Measurements from ENCODE around the gene TCAF2. TPM values are rescaled to one million over a fixed set of nuclear protein-coding genes. Genes with fewer than 3 reads are reported as not detected.

Gene TCAF2
- 8.2 and 10.7 TPM in 2 replicates for total RNA-seq

GRCh38 chr7:143620646-143621045 is at the start of gene TCAF2:
Gene TCAF2, plus strand, starts transcription at chr7:143620974.

GRCh38 chr7:143571501-143571900 is 49.3 kb upstream of the TCAF2 start, which contains the start of gene CTAGE15:
Gene CTAGE15, plus strand, starts transcription at chr7:143571801. Its CDS starts 17 bp downstream, at chr7:143571818.

Small RNAs within 50 kb of the gene (small RNA-seq; reads per million reads assigned to genes)
- gene AC073264.2 (not detected), gene RNU6-162P (not detected)

Other genes starting within 250 kb of the TCAF2 start
- gene ZYX, start 239.6 kb upstream of the TCAF2 start, total RNA-seq, result 42.8 and 75.5 TPM in 2 replicates
- 40.8 and 62.4 TPM in 2 replicates for gene EPHA1, start 212.1 kb upstream of the TCAF2 start, total RNA-seq
- not detected in 2 replicates for gene TAS2R60, start 177.5 kb upstream of the TCAF2 start, total RNA-seq
- gene TAS2R41, start 143.1 kb upstream of the TCAF2 start, total RNA-seq, result 0.11 TPM in 1 of 2 replicates, not detected in the other
- gene CTAGE15, start 49.2 kb upstream of the TCAF2 start, total RNA-seq, result 3.6 and 3.9 TPM in 2 replicates
- 0.54 and 5.9 TPM in 2 replicates for gene CTAGE6, start 136.7 kb downstream of the TCAF2 start, total RNA-seq